GM19351 (cell line): ENCODE results near the gene EFNA5.

Experiments
- ATAC-seq: cut with Tn5 transposase; IDR thresholded peaks from one replicate; pipeline ENCODE4 v1.9.1; 2021; ENCODE audit warnings: mild to moderate bottlenecking, moderate library complexity; ENCODE audit not compliant: unreplicated experiment

The EFNA5 gene

DNA sequence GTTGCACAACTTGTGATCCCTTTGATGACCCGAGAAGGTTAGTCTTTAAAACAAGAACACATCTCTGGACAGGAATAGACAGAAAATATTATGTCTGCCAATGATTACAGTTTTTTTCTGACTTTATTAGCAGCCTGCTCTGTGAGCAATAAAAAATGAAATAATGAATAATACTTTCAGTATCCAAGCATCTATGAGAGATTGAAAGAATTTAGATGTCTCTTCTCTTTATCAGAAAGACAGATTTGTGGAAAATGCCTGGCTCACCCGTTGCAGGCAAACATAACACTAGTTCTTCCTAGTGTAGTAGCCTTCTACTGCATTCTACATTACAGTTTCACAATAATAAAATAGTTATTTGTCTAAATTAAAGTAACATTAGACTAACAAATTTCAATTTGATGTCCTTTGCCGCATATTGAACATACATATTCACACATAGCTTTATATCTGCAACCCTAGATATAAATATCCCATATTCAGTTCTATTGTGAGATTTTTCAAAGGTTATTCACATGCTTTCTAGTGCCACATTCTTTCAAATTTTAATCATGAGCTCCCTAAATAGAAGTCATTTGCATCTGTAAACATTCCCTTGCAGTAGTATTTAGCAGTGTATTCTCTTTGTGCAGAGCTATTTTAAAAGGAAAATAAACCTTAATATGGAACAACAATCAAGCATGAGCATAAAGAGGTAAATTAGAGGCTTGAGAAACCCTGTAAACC lies 267.3 kb downstream of the EFNA5 start:
- no peak for ATAC-seq

DNA sequence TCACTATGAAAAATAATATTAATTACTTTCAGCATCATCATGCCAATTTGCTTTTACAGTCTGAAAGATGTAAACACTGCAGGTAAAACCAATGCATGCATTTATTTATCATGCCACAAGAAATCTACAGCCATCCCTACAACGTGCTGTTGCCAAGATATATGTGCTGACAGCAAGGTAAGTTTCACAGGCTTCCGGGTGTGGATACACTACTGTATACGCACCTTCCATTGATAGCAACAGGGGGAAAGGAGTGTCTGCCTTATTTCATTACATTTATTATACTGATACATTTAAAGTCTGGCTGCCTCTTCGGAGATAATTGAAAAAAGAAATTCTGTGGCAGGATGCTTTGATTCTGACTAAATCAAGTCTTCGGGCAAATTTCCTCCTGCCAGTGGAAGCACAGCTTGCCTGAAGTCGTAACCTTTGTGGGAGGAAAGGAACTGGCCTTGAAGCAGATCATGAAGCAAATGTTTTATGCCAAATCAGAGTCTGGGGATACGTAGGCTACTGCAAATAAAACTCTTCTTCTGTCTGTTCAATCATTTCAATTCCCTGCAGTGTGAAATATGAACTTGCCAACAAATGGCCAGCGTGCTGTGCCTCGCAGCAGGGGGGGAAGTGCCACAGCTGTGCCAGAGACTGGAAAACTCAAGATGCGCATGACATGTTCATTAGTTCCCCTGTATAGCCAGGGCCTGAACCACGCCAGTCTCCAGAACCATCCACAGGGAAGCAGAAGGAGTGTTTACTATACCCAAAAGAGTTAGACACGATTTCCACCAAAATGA lies 268.1 kb downstream of the EFNA5 start:
- ATAC-seq = no peak

DNA sequence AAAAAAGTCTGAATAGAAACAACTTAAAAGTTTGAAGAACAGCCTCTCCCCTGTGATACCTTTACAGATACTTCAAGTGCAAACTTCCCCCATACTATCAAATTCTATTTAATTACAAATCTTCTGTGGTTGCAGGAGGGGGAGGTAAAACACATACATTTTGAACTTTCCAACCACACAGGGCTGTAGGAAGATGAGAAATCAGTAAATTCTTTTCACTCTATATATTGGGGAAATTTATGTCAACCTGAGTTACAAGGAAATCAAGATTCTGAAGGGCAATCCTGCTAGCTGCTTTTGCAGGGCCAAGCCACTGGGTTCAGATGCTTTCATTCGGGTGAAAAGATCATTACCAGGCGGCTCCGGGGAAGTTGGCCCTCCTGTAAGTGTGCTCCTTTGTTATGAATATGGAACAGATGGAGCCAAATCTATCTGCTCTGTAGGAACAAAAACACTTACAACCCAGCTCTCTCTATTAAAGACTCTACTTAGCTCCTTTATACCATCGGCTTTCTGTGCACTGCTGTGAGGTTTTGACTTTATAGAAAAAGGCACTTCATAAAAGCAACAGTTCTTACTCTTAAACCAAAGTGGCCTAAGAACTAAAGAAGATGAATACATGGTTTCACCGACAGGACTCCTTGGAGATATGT lies 269.1 kb downstream of the EFNA5 start:
- no peak for ATAC-seq

DNA sequence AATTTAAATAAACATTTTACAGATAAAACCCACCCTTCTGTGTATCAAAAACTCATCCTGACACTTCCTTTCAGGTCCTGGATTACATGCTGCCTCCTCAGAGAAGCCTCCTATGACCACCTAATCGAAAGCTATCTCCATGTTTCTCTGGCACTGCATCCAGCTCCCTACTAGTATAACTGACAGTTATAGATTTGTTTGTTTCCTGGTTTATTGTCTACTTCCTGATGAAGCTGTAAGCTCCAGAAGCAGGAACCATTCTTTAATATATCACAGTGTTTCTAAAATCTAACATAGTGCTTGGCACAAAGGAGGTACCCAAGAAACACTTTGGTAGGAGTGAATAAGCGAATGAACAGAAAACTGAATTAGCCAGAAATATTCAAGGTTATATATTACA lies 270.4 kb downstream of the EFNA5 start:
- ATAC-seq = no peak

- ATAC-seq = no peak
These were observed 272.0 kb downstream of the EFNA5 start for GRCh38 chr5:107398703-107399102.

DNA sequence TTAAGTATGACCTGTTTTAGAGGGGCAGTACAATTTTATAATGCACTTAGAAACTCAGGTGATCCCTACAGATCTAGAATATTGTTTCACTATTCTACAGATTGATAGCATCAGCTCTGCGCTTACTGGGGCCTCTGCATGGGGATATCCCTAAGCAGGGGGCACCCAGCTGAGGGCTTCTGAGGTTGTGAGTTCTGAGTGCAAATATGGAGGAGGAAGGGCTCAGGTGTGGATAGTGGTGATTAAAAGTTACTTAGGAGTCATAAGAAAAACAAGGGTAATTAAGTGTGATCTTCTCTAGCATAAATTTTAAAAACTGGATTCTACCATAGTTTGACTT lies 274.4 kb downstream of the EFNA5 start:
- peak; percentile 48 for ATAC-seq

- peak; percentile 80 for ATAC-seq
These were observed 274.9 kb downstream of the EFNA5 start for GRCh38 chr5:107395632-107396350.

DNA sequence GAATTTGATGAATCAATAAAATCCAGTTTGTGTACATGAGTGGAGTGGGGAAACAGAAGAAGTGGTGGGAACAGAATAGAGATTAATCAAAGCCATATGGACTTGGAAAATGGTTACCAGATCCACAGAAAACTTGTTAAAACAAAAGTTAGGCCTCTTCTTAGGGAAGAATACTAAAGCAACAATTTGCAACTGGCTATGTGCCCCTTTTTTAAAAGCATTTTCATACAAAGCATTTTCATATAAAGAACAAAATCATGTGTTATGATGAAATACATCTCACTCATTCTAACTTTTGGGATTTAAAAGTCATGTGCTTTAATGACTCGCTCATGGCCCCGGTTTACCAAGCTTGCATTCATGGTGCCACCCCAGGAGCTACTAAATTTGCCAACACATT lies 276.9 kb downstream of the EFNA5 start:
- no peak for ATAC-seq

DNA sequence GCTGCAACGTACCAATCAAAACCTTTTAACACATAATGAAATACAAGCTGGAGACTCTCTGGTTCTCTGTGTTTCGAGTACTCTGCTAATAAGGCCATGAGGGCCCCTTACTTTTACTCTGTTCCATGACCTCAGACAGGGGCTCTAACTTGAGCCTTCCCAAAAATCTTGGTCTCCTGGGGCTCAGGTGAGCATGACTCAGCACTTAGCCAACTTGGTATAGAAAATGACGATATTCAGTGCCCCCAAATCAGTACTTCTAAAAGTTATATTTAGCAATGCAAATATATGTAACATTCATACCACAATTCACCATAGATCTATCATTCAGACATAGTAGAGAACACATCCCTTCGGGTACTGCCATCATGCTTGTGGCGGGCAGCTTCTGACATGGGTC lies 278.9 kb downstream of the EFNA5 start:
- no peak for ATAC-seq

- ATAC-seq = no peak
These were observed 281.0 kb downstream of the EFNA5 start for GRCh38 chr5:107389775-107390148.

DNA sequence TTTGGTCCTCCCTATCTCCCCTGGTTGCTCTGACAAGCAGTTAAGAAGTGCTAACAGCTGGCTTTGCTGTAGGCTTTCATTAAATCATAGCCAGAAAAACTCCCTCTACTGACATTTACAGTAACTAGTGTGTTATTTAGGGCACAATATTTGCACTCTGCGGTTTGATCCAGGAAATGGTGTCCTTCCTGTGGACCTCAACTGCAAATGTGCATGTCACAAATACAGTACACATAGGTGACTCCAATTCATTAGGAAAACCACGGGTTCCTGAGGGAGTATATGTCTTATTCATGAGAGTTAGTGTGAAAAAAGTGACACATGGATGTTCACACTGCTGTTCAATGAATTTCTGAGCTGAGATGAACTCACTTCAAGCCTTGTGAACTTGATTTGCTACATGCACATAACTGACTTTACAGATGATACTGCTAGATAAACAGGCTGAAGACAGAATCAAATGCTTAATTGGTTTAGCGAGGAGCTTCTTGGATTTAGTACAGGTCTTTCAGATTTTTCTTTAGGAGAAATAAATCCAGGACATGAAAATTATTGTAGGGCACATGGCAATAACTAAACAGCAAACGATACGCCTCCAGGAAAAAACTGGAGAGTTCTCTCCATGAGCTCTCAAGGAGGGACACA lies 281.5 kb downstream of the EFNA5 start:
- ATAC-seq = peak; percentile 83

- peak; percentile 55 for ATAC-seq
These were observed 282.4 kb downstream of the EFNA5 start for GRCh38 chr5:107388141-107388861.

DNA sequence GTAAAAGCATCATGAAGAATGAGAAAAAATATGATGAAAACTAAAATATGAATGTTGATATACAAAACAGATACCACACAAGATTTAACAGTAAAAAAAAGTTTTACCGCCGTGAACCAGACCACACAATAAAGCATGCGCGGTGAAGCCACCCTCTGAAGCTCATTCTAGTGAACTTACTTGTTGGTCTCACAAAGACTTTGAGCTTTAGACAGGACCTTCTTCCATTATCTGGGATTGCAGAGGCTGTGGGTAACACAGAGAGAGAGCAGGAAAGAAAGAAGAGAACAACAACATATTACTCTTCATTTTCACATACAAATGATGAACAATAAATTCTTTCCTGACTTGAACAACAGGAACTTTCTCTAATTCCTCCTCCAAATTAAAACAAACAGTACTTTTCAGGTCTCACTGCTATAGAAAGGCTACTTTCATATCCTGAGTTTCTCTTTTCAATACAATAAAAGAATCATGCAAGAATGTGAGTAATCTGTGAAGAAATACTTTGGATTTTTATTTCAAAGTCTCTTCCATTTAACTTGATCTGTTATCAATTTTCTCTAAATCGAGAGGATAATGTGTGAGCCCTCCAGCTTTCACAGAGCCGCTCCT lies 283.1 kb downstream of the EFNA5 start:
- ATAC-seq = no peak

- no peak for ATAC-seq
These were observed 285.0 kb downstream of the EFNA5 start for GRCh38 chr5:107385708-107386107.

GRCh38 chr5:107384256-107384655 lies 286.5 kb downstream of the EFNA5 start:
- ATAC-seq = no peak

- ATAC-seq = no peak
These were observed 287.3 kb downstream of the EFNA5 start for GRCh38 chr5:107383414-107383813.

- no peak for ATAC-seq
These were observed 289.4 kb downstream of the EFNA5 start for GRCh38 chr5:107381189-107381856.

DNA sequence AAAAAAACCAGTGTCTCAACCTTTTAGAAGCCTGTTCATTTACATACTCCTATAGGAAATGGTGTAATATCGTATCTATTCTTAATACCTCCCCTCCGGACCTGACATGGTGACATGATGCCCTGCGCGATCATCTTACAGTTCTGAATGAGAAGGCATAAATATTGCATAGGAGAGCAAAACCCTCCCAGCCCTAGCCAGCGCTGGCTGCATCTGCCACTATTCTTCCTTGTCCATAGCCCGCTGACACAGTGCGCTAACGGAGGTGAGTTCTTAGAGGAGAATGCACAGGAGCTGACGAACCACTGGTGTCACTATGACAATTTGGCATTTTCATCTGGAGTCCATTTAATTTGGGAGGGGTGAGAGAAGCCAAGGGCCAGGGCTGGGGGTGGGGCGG lies 290.1 kb downstream of the EFNA5 start:
- no peak for ATAC-seq

DNA sequence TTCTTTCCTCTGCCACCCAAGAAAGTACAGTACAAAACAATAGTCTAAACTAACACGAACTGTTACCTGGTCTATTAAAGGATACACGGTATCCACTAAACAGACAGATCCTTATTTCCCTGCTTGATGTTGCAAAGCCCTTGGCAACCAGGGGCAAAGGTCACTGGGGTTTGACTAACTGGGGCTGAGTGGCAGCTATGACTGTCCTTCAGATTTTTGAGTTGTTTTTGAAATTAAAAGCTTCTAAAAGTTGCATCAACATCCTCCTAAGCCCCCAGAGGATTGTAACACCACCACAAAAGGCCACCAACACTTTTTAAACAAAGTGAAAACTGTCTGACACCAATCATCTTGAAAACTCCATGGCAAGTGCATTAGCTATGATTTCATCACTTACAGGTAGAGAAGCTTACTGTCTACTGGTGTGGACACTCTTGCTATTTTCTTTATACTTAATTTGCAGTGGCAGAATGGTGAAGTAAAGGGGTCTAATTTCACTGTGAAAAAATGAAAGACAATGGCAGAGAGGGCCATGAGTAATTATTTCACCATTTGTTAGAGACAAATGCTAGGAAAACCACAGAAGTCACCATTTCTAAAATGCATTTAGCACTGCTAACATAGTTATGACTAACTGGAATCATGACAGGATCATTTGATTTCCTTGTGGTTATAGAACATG lies 292.4 kb downstream of the EFNA5 start:
- ATAC-seq = no peak
